ENCODE data around the gene GLYAT. TPM values are rescaled to one million over a fixed set of nuclear protein-coding genes. Genes with fewer than 3 reads are reported as not detected.

Gene GLYAT, protein sequence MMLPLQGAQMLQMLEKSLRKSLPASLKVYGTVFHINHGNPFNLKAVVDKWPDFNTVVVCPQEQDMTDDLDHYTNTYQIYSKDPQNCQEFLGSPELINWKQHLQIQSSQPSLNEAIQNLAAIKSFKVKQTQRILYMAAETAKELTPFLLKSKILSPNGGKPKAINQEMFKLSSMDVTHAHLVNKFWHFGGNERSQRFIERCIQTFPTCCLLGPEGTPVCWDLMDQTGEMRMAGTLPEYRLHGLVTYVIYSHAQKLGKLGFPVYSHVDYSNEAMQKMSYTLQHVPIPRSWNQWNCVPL
- not detected in 2 replicates for total RNA-seq

DNA sequence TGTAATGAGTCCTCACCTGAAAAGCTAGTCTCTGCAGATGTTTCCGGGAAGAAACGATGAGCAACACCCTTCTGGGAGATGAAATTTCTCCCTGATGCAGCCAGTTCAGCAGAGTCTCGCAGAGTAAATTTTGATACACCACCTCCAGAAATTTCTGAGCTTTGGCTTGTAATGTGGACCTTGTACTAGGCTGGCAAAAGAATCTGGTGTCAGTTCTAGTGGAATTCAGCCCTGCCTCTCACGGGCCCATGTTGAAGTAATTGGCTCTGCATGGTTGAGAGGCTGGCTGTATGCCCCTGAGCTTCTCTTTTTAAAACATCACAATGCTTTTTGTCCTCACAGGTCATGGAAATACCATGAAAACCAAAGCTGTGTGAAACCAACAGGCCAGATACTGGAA, at the start of gene GLYAT:
GLYAT (minus strand) TSS at position 125 of the 400 bp plus-strand sequence. CDS start 7,447 bp downstream, outside the sequence.
- TF ChIP-seq, protein P1, sequence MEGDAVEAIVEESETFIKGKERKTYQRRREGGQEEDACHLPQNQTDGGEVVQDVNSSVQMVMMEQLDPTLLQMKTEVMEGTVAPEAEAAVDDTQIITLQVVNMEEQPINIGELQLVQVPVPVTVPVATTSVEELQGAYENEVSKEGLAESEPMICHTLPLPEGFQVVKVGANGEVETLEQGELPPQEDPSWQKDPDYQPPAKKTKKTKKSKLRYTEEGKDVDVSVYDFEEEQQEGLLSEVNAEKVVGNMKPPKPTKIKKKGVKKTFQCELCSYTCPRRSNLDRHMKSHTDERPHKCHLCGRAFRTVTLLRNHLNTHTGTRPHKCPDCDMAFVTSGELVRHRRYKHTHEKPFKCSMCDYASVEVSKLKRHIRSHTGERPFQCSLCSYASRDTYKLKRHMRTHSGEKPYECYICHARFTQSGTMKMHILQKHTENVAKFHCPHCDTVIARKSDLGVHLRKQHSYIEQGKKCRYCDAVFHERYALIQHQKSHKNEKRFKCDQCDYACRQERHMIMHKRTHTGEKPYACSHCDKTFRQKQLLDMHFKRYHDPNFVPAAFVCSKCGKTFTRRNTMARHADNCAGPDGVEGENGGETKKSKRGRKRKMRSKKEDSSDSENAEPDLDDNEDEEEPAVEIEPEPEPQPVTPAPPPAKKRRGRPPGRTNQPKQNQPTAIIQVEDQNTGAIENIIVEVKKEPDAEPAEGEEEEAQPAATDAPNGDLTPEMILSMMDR (IDR thresholded peaks at IDR 0.05; ENCODE audit: insufficient read depth, low read depth, low read length) = no peak
- DNase-seq (ENCODE audit: low read depth) = no peak
- no peak within 1 kb of the TSS for H3K4me3 ChIP-seq (ENCODE audit: low read depth, low read length)

DNA sequence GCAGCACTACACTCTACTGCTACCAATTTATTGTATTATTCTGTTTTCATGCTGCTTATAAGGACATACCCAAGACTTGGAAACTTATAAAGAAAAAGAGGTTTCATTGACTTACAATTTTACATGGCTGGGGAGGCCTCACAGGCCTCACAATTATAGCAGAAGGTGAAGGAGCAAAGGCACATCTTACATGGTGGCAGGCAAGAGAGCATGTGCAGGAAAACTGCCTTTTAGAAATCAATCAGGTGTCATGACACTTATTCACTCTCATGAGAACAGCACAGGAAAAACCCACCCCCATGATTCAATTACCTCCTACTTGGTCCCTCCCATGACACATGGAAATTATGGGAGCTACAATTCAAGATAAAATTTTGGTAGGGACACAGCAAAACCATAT, 49.6 kb upstream of the GLYAT start:
- TF ChIP-seq, protein P1 (IDR thresholded peaks at IDR 0.05; ENCODE audit: insufficient read depth, low read depth, low read length) = no peak
- H3K4me3 ChIP-seq (ENCODE audit: low read depth, low read length) = no peak overlapping the region
- no peak for DNase-seq (ENCODE audit: low read depth)

DNA sequence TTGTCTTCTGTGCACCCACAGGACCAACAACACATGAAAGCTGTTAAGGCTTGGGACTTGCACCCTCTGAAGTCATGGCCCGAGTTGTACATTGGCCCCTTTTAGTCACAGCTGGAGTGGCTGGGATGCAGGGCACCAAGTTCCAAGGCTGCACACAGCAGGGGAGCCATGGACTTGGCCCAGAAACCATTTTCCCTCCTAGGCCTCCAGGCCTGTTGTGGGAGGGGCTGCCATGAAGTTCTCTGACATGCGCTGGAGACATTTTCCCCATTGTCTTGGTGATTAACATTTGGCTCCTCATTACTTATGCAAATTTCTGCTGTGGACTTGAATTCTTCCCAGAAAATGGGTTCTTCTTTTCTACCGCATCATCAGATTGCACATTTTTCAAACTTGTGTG, 48.8 kb upstream of the GLYAT start:
- no peak overlapping the region for H3K4me3 ChIP-seq (ENCODE audit: low read depth, low read length)
- no peak for DNase-seq (ENCODE audit: low read depth)
- TF ChIP-seq, protein P1 (IDR thresholded peaks at IDR 0.05; ENCODE audit: insufficient read depth, low read depth, low read length) = no peak

DNA sequence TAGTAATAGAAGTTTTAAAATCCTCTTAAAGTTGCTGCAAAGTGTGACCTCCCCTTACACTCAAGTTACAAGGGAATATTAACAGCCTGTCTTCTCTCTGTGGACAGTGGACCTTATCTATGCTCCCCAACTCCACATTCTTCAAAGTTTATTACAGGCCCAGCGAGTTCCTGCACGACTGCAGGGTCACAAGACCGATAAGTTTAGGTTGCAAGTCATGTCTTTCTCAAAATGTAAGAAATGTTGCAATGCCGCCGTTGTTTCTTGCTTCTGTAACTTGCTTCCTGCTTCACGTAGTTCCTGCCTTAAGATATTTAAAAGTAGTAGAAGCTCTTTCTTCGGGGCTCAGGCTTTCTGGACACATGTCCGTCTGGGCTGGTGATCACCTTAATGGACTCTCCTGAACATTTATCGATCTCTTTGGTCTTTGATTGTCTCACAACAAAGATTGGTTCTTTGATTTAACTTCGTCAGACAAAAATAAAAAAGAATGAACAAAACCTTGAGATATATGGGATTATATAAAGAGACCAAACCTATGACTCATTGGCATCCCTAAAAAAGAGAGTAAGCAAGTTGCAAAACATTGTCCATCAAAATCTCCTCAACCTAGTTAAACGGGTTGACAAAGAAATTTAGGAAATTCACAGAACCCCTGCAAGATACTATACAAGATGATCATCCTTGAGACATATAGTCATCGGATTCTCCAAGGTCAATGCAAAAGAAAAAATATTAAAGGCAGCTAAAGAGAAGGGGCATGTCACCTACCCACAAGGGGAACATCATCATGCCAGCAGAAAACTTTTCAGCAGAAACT, 45.4 kb upstream of the GLYAT start:
- no peak overlapping the region for H3K4me3 ChIP-seq (ENCODE audit: low read depth, low read length)
- TF ChIP-seq, protein P1 (IDR thresholded peaks at IDR 0.05; ENCODE audit: insufficient read depth, low read depth, low read length) = no peak
- no peak for DNase-seq (ENCODE audit: low read depth)

DNA sequence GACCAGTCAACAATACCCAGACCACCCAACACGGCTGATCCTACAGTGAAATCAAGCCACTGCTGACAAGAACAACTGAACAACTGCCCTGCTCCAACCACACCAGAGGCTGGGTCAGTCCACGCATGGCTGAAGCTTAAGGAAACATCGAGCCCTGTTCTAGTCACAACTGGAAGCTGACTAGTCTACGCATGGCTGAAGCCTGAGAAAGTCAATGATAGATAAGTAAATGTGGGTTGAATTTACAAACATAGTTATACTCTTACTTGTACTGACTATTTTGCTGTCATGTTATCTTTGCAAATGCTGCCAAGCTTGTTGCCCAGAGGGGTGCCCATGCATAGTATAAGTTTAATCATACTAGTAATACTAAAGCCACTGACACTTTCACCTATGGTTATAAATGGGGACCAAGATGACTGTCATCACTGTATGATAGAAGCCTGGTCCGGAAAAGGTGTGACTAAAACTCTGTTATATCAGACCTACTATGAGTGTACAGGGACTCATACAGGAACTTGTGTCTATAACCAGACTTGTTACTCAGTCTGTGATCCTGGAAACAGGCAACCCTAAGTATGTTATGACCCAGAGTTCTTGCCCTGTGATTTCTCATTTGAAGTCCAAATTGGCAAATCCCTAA, 43.4 kb upstream of the GLYAT start:
- no peak for DNase-seq (ENCODE audit: low read depth)
- no peak overlapping the region for H3K4me3 ChIP-seq (ENCODE audit: low read depth, low read length)
- TF ChIP-seq, protein P1 (IDR thresholded peaks at IDR 0.05; ENCODE audit: insufficient read depth, low read depth, low read length) = no peak

DNA sequence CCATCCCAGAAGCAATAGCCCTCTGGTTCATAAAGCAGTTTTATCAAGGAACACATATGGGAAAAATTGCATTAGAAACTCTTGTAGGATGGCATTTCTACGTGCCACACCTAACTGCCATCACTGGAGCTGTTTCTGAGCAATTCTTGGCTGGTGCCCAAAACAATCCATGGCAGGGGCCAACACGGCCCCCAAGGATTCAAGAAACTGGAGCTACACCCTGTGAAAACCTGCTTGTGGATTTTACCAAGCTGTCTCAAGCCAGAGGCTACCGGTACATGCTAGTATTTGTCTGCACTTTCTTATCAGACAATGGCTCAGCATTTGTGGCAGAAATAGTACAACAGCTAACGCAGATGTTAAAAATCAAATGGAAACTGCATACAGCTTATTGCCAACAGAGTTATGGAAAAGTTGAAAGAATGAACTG, 42.4 kb upstream of the GLYAT start:
- H3K4me3 ChIP-seq (ENCODE audit: low read depth, low read length) = no peak overlapping the region
- no peak for DNase-seq (ENCODE audit: low read depth)
- TF ChIP-seq, protein P1 (IDR thresholded peaks at IDR 0.05; ENCODE audit: insufficient read depth, low read depth, low read length) = no peak
